Stimulated activated CD4-positive, alpha-beta T cell treated with anti-CD3 and anti-CD28 coated beads, Interleukin-1b, Interleukin-23, amount 100 ng/mL, for 48 hours (primary cell): ENCODE measurements around the gene KIF26A.

ENCODE experiments used
- DNase-seq: peaks from one replicate; pipeline ENCODE4 v3.0.0-alpha.2; 2020

Gene KIF26A

DNA sequence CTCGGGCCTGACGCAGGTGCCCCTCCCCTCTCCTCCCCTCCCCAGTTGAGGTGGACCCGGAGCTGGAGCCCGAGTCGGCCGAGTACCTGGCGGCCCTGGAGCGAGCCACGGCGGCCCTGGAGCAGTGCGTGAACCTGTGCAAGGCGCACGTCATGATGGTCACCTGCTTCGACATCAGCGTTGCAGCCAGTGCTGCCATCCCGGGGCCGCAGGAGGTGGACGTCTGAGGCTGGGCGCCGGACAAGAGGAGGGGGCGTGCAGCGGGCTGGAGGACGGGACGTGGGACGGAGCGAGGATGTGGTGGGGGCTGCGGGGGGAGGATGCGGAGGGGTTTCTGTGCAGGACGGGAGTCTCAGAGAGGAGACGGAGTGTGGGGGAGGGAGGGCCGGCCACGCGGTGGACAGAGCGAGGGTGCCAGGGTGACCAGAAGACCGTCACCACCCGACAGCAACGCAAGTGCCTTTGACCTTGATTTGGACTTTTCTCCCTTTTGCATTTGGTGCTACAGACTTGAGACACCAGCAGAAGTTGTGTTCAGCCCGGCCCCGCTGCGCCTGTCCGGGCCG is 41.3 kb downstream of the KIF26A start:
- DNase-seq, result no peak

DNA sequence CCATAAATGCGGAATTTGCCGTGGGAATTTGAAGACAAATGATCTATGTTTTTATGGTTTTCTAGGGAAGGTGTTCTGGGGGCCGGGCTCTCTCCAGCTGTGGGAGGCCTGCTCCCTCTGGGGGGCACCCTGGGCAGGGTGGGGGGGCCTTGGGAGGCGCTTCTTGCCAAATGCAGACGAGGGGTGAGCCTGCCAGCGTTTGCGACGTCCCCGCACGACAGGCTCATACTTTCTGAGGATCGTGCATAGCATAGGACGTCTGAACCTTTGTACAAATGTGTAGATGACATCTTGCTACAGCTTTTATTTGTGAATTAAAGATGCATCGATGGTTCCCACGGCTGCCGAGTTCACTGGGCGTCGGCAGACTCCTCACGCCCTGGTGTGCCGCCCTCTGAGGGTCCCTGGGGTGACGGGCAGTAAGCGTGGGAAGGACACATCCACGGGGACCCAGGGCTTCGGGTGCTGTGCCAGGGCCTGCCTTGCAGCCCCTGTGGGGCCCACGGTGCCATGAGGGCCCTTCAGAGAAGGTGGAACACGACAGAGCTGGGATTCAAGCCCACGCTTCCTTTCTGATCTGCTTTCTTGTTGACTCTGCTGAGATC is 42.3 kb downstream of the KIF26A start:
- DNase-seq, result no peak

DNA sequence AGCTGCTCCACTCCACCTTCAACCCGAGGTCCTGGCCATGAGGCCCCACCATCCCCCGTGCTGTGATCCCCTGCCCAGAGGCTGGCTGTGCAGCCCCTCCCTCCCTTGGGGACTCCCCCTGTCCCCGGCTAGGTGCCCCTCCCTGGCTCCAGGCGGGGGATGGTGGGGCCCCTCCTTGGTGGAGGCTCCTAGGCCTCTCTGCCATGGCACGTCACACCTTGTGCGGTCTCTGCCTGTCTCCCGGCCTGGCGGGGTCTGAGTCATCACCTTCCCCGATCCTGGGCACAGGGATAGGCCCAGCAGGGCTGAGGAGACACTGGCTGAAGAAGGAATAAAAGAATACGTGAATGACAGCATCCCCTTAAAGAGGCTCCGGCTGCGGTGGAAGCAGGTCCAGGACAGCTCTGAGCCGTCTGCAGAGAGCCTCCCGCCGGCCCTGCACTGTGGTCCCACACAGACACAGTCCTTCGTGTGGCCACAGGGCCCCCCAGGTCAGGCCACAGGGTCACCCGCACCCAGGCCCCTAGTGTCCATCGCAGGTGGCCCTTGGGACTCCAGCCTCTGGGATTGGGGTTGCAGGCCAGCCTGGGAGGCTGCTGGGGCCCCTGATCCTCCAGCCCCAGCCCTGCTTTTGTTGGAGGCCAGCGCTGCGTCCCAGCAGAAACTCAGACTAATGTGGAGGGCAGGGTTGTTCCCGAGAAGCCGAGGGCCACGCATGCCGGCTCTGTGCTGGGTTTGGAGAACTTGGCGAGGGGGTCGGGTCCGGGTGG is 43.6 kb downstream of the KIF26A start:
- DNase-seq, result no peak

DNA sequence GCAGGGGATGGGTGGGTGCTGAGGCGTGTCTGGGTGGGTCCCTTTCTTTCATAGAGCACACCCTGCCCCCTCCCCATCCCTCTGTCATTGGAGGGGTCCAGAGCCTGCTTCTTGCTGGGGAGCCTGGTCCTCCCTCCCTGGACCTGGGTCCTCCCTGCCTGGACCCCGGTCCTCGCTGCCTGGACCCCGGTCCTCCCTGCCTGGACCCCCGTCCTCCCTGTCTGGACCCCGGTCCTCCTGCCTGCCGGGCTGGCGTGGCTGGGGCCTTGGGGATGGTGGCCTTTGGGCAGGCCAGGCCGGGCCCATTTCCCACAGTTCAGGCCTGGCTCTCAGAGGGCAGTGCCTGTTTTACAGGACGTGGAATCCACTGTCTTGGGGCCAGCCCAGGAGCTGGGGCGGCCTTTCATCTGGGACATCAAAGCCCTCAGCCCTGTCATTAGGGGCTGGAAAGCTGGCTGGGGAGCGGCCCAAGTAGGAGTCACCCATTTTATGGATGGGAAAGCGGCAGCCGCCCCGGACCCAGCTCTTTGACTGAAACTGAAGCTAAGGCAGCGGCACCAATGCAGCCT is 44.6 kb downstream of the KIF26A start:
- DNase-seq, result no peak

DNA sequence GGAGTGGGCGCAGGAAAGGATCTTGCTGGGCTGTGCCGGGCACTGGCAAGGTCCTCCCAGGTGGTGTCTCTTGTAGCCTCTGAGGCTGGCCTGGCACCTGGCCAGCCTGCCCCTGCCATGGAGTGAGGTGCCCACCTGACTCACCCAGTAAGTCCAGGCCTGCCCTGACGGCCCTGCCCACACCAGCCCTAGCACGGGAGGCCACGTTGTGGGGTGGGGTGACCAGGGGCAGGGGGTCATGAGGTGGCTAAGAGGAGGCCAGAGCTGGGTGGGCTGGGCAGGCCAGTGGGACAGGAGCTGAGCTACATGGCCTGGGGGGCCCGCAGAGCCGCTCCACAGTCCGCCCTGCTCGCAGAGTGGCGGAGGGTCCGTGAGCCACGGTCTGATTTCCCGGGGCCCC is 45.4 kb downstream of the KIF26A start:
- DNase-seq, result no peak

DNA sequence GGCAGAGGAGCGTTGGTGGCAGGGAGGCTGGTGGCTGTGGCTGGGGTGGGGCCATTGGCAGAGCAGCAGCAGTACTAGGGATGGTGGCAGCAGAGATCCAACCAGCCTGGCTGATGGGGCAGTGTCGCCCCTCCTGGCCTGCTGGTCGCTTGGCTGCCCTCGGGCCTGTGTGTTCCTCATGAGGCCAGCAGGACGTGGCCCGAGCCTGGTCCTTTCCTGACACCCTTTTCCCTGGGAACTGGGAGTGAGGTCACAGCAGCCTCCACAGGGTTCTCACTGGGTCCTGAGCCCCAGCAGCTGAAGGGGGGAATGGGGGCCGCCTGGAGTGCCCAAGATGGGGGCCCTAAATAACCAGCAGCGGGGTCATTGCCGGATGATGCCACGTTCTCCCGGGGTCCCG is 46.1 kb downstream of the KIF26A start:
- no peak for DNase-seq

DNA sequence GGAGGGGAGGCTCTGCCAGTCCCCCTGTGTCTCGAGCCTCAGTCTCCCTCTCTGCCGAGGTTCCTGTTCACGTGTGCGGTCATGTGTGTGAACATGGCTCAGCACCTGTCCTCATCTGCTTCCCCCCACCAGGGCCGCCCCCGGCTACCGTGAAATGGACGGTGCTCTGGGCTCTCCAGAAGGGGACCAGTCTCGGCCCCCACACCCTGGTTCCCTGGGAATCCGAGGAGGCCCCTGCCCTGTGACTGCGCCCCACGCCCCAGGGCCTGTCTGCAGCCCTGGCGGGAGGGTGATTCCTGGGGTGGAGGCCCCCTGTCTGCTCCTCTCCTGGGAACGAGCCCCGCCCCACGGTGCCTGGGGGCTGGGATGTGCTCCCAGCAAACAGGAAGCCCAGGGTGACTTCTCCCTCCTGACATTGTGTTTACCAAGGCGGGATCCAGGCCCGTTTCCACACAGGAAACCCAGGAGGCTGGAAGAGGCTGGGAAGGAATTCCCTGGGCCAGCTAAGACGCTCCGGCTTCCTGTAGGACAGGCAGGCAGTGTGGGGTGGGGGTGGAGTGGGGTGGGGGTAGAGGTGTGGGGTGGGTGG is 46.6 kb downstream of the KIF26A start:
- no peak for DNase-seq

DNA sequence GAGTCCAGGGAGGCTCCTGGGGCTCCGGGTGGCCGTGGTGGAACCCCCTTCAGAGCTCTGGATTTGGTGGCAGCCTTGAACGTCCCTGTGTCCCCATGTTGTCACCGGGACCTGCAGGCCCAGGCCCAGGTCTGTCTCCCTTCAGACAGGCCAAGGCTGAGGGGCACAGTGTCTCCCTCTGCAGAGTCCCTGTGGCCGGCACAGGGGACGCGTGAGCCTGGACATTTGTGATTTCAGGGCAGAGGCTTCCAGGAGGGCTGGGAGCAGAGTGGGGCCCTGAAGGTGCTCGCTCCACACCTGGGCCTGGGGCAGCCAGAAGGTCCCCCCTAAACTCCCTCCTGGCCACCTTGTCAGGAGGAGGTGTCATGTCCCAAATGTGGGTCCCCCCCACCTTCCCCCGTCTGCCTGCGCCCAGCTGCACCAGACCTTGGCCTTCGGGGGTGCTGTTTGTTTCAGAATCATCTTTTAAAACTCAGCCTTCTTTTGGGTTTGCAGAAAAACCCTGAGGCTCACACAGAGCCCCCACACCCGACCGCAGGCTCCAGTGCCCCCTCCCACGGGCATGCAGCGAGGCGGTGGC is 47.6 kb downstream of the KIF26A start:
- no peak for DNase-seq

DNA sequence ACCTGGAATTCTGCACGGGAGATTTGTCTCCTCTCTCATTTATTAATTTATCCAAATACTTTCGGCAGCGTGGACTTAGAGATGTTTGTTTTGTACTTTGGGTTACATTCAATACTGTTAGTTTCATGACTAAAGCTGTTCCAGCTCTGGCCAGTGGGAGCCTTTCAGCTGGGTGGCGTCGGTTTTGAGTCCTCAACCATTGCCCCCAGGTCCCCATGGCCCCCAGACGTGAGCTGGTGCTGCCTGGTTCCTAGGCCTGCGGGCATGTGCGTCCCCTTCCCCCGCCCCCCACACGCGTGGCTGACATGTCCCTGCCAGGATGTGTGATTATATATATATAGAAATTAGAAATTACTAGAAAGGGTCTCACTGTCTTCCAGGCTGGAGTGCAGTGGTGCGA is 48.2 kb downstream of the KIF26A start:
- no peak for DNase-seq

DNA sequence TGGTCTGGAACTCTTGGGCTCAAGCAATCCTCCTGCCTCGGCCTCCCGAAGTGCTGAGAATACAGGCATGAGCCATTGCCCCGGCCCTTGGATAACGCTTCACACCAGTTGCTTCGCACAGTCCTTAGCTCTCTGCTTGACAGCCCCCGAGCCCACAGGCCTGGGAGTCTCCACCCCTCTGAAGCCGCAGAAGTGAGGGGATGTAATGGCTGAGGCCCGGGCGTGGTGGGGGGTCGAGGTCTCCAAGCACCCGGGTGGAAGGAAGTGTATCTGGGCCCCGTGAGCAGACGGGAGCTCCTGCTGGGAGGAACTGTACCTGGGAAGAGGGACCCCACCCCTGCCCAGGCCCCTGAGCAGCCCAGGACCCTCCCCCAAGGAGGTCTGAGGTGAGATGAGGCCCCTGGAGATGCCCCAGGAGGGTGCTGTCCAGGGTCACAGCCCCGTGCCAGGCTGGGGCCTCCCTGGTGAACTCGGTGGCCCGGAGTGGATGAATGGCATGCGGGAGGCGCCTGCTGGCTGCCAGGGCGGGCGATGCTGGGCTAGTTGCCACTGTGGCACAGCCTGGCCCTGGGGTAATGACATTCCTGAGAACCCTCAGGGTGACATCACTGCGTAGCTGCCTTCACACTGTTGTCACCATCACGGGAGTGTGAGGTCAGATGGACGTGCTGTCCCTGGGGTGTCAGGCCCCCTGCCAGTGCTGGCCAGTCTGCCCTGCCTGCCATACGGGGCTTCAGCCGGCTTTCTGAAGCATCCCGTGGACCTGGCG is 48.9 kb downstream of the KIF26A start:
- DNase-seq, result no peak

DNA sequence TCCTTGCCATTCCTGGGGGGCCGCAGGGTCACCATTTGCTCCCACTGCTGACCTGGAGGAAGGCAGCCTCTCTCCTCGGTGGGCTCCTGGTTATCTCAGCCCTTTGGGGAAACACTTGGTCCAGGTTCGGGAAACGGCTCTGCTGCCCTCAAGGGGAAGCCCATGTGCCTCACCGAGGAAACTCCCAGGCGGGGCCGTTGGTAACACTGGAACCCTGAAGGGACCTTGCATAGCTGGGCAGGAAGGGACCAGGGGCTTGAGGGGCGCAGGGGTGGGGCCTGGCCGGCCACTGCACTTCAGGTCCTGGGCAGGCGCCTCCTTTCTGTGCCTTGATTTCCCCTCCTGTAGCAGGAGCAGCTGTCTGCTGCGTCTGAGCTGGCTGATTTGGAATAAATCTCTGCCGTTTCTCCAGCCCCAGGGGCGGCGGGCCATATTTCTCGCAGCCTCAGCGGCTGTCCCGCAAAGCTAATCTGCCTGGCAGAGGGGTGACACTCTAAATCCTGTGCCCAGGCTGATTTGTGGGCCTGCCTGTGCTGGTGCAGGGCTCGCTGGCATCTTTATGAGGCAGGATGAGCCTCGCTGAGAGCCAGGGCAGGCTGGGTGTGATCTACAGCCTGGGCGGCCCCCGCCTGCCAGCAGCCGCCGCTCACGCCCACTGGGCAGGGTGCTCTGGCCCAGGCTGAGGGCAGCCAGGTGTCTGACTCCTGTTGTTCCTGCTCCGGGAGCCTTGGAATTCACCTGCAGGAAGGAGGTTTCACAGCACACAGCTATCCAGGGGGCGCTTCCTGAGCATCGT is 49.7 kb downstream of the KIF26A start:
- DNase-seq, result no peak

DNA sequence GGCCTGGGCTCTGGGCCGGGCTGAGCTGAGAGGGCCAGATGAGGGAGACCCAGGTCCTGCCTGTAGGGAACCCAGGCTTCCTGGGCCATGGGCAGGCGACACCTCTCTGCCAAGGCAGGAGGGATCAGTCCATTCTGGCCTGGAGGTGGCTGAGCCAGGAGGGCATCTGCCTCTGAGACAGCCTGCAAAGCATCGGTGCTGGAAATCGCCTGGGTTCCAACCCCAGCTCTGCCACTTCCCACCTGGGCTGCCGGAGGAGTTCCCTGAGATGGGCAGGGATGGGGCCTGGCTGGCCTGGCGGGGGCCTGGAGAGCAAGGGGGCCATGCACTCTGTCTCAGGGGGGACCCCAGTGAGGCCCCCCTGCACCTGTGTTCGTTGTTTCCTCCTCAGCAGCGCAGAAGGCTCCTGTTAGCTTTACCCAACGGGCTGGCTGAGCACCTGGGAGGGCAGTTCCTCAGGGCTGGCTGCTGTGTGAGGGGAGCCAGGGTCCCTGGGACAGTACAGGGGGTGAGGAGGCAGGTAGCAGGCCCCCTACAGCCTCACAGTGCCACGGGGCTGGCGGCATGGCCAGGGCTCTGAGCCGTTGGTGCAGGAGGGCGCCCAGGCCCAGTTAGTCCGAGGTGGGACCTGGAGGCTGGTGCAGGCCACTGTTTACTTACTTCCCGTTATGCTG is 50.5 kb downstream of the KIF26A start:
- no peak for DNase-seq

DNA sequence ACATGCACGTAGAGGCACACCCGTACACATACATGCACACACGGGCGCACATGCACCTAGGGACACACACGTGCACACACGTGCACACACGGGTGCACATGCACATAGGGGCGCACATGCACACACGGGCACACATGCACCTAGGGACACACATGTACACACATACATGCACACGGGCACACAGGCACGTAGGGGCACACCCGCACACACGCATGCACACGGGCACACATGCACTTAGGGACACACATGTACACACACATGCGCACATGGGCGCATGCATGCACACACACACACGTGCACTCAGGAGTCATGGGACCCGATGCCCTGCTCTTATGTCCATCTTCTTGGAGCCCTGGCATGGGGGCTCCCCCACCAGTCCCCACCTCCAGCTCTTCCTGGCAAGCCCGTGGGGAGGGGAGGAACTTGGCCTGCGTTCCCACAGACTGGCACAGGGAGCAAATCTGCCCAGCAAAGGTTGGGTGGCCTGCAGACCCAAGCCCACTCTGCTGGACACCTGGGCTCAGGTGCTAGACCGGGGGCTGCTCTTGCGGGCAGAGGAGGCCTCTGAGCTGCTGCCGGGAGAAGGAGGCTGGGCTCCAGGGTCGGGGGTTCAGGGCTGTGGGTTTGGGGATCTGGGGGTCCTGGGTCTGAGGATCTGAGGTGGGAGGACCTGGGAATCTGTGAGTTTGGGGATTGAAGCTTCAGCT is 51.4 kb downstream of the KIF26A start:
- no peak for DNase-seq

DNA sequence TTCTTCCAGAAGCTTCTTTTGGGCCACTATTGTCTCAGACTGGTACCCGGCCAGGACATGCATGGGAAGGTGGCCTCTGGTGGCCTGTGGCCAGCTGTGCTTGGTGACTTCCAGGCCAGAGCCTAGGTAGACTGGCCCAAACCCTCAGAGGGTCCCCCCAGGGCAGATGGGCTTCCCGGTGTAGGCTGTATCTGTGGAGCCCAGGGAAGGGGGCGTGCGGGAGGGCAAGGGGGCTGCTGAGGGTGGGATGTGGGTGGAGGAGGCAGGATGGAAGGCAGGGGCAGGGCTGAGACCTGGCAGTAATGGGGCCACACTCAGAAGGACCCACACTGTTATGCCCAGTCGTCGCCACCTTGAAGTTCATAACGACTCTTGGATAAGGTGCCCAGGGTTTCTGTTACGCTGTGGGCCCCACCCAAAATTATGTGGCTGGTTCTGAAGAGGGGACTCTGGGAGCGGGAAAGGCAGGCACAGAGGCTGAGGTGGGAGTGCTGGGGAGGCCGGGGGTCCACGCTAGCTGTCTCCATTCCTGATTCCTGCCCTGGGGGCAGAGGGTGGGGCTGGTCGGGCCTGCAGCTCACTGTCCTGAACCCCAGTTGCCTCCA is 52.1 kb downstream of the KIF26A start:
- no peak for DNase-seq

DNA sequence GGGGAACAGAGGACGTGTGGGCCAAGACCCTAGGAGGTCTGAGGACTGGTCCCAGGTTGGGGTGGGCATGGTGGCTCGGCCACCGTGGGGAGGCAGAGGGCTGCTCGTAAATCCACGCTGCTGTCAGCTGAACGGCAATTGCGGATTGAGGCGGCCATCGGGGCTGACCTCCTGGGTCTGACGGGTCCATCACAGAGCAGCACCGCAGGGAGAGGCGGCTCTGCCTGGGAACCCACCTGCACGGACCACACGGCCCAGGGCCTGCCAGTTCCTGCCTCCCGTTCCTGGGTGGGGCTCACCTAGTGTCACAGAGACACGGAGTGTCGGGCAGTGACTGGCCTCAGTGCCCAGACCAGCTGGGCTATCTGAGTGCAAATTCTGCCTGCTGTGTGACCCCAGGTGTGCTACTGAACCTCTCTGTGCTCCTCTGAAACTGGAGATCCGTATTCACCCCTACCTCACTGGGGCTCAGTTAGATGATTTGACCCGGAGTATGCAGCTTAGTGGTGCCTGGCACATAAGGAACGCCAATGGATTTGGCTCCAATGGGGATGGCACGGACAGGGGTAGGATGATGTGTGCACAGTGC is 53.1 kb downstream of the KIF26A start:
- DNase-seq, result no peak

DNA sequence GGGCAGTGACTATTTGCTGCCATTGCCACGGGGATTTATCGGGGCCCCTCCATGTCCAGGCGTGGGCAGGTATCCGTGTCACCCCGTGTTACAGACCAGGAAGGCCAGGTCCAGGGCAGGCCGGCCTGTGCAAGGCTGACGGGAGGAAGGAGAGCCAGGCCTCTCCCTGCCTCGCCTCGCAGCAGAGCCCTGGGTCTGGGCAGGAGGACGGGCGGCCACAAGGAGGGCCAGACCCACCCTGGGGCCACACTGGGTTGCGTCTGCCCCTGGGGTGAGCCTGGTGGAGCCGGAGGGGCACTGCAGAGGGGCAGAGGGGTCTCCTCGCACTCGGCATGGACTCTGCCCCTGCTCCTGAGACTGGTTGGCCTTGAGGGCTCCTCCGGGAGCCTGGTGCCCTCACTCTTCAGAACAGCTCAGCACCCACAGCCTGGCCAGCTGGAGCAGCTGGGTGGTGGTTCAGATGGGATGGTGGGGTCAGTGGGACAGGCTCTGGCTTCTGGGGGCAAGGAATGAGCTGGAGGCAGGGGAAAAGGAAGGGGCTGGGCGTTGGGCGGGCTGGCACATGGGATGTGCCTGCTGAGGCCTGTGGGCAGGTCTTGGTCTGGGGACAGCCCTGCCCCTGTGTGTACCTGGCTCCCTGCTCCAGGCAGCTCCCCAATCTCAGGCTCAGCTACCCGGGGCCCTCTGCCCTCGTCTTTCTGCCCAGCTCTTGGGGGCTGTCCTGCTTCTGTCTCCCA is 53.9 kb downstream of the KIF26A start:
- no peak for DNase-seq

DNA sequence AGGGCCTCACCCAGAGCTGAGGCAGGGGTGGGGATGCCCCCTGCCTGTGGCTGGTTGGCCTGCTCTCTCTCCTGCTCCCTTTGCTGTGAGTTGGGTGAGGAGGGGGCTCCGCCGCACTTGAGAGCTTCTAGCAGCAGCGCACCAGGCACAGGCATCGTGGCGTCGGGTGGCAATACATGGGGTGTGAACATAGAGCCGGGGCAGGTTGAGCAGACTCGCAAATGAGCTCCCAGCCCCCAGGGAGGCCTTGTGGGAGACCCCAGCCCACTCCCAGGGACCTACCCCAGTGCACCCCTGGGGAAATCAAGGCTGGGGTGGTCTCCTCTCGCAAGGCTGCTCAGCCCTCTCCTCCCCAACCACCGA is 54.5 kb downstream of the KIF26A start:
- DNase-seq, result no peak

DNA sequence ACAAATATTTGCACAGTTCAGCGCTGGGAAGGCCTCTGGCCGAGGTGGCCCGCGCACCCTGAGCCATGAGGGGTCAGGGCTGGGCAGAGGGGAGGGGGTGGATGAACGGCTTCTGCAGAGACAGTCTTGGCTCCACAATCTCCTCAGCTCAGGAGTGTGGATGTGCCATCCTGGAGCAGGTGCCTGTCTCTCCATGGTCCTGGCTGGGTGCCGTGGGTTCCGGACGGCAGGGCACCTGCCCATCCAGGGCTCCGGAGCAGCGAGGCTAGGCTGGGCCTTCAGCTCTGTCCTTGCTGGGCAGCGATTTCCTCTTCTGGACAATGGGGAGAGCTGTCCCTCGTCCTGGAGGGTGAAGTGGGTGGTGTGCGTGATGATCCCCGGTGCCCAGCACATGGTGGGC is 55.6 kb downstream of the KIF26A start:
- no peak for DNase-seq

DNA sequence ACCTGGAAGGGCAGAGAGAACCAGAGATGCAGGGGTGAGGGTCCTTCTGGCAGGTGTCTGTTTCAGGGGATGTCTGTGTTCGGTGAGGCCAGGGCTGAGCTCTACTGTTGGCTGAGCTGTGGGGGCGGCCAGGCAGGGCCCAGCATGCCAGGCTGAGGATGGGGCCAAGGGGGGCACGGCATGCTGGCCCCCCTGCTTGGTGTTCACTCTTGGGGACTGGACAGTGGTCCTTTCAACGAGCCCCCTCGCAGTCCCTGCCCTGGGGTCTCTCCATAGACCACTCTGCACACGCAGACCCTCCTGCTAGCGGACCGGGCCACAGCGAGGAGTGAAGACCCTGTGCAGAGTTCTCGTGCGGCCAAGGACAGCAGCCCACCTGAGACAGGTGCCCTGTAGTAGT is 56.3 kb downstream of the KIF26A start:
- no peak for DNase-seq
